ENCODE measurements around the gene CHST12. TPM values are rescaled to one million over a fixed set of nuclear protein-coding genes. Genes with fewer than 3 reads are reported as not detected.

CHST12 gene
- total and polyA plus RNA-seq, 2 donors (not counting 1 experiment from before 2014, with no cell fraction given): 25.4 to 27.1 TPM

GRCh38 chr7:2441430-2442058 is 38.1 kb downstream of the CHST12 start:
- TF ChIP-seq EZH2 (IDR thresholded peaks at IDR 0.05; ENCODE audit: borderline replicate concordance, insufficient read depth, low read depth, low read length, poor library complexity, severe bottlenecking) (no peak), CTCF (IDR thresholded peaks at IDR 0.05) (no peak)
- H3K9ac ChIP-seq (ENCODE audit: low read length): no peak overlapping the region
- H3K4me1 Mint-ChIP-seq: peaks cover 4% of the 10 kb centered on the region
- H3K27me3 Mint-ChIP-seq: no peaks in the 10 kb centered on the region
- DNase-seq (no peak), ATAC-seq (ENCODE audit: low read depth) (no peak)
- H3K27ac ChIP-seq (ENCODE audit: low read length in 2 of 2): no peak overlapping the region
- intact Hi-C loops (cut with micrococcal nuclease): no loop called here
- peak overlapping the region; percentile 37 for H3K27ac Mint-ChIP-seq
- no peak overlapping the region for H2AFZ ChIP-seq (ENCODE audit: insufficient read depth, low read depth, low read length, poor library complexity, severe bottlenecking)
- no peaks in the 10 kb centered on the region for H3K4me1 ChIP-seq (ENCODE audit: control insufficient read depth in 2 of 2, insufficient read depth in 2 of 2, low read length in 2 of 2)
- no peak overlapping the region for H3K4me3 ChIP-seq (ENCODE audit: control extremely low read depth in 1 of 5, extremely low read depth in 1 of 5, insufficient read depth in 1 of 5, low read depth in 2 of 5, low read length in 4 of 5)
- no peaks in the 10 kb centered on the region for H3K79me2 ChIP-seq (ENCODE audit: control insufficient read depth, insufficient read depth, low read length)
- H3K4me3 Mint-ChIP-seq: no peak overlapping the region
- POLR2A ChIA-PET: no interaction called here
- 100% methylated on average over 2 of the region's 5 CpGs for WGBS (ENCODE audit: insufficient coverage)
- no peak overlapping the region for H3K4me2 ChIP-seq (replicated peaks; ENCODE audit: low read depth, low read length, poor library complexity, severe bottlenecking)
- no peaks in the 10 kb centered on the region for H4K20me1 ChIP-seq (ENCODE audit: control insufficient read depth, insufficient read depth, low read length, poor library complexity, severe bottlenecking)
- CTCF ChIA-PET: interaction anchor here (2.4 kb wide), 1 partner anchor 10 kb away, joined by 7 read pairs; no protein-coding TSS in a partner anchor
- no peaks in the 10 kb centered on the region for H3K27me3 ChIP-seq (replicated peaks in 1 of 4; ENCODE audit: control extremely low read depth in 1 of 4, control insufficient read depth in 3 of 4, insufficient read depth in 4 of 4, low read length in 3 of 4)
- H3K9me3 ChIP-seq (ENCODE audit: control extremely low read depth in 1 of 3, control insufficient read depth in 2 of 3, insufficient read depth in 1 of 3, low read length in 2 of 3): no peaks in the 10 kb centered on the region
- no peaks in the 10 kb centered on the region for H3K9me3 Mint-ChIP-seq (ENCODE audit: insufficient read depth)
- peaks cover 0 to 8% of the 10 kb centered on the region in 2 experiments for H3K36me3 ChIP-seq (replicated peaks in 1 of 2; ENCODE audit: control extremely low read depth in 1 of 2, control insufficient read depth in 1 of 2, extremely low read depth in 1 of 2, insufficient read depth in 2 of 2, low read length in 1 of 2)

DNA sequence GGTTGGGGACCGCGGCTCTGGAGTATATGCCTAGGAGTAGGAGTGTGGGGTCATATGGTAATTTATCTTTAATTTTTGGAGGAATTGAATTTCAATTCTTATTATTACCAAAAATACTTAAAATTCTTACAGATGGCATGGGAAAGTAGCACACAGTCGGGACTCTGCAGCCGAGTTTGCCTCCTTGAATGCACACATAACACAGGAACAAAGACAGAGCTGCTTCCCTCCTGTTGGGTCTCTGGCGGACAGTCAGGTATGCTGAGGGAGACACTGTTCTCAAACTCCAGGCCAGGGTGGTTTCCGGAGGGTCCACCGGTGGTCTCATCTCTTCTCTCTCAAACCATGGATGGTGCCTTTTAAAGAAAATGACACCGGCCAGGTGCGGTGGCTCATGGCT is 40.1 kb downstream of the CHST12 start:
- H3K4me3 ChIP-seq (ENCODE audit: control extremely low read depth in 1 of 5, extremely low read depth in 1 of 5, insufficient read depth in 1 of 5, low read depth in 2 of 5, low read length in 4 of 5): no peak overlapping the region
- CTCF ChIA-PET: no interaction called here
- 97% methylated on average over 7 of the region's 9 CpGs for WGBS (ENCODE audit: insufficient coverage)
- Mint-ChIP-seq H3K9me3 (ENCODE audit: insufficient read depth) (no peaks in the 10 kb centered on the region), H3K4me3 (no peak overlapping the region), H3K27ac (no peak overlapping the region), H3K27me3 (no peaks in the 10 kb centered on the region), H3K4me1 (peaks cover 4% of the 10 kb centered on the region)
- H3K27ac ChIP-seq (ENCODE audit: low read length in 2 of 2): no peak overlapping the region
- H3K4me1 ChIP-seq (ENCODE audit: control insufficient read depth in 2 of 2, insufficient read depth in 2 of 2, low read length in 2 of 2): no peaks in the 10 kb centered on the region
- POLR2A ChIA-PET: no interaction called here
- no peak overlapping the region for H3K4me2 ChIP-seq (replicated peaks; ENCODE audit: low read depth, low read length, poor library complexity, severe bottlenecking)
- no peak for TF ChIP-seq EZH2 (IDR thresholded peaks at IDR 0.05; ENCODE audit: borderline replicate concordance, insufficient read depth, low read depth, low read length, poor library complexity, severe bottlenecking)
- no peak for TF ChIP-seq CTCF (IDR thresholded peaks at IDR 0.05)
- DNase-seq: no peak
- no peaks in the 10 kb centered on the region for H4K20me1 ChIP-seq (ENCODE audit: control insufficient read depth, insufficient read depth, low read length, poor library complexity, severe bottlenecking)
- no peak for ATAC-seq (ENCODE audit: low read depth)
- H3K9ac ChIP-seq (ENCODE audit: low read length): no peak overlapping the region
- H2AFZ ChIP-seq (ENCODE audit: insufficient read depth, low read depth, low read length, poor library complexity, severe bottlenecking): no peak overlapping the region
- intact Hi-C loops (cut with micrococcal nuclease): no loop called here
- H3K27me3 ChIP-seq (replicated peaks in 1 of 4; ENCODE audit: control extremely low read depth in 1 of 4, control insufficient read depth in 3 of 4, insufficient read depth in 4 of 4, low read length in 3 of 4): no peaks in the 10 kb centered on the region
- H3K79me2 ChIP-seq (ENCODE audit: control insufficient read depth, insufficient read depth, low read length): no peaks in the 10 kb centered on the region
- no peaks in the 10 kb centered on the region for H3K9me3 ChIP-seq (ENCODE audit: control extremely low read depth in 1 of 3, control insufficient read depth in 2 of 3, insufficient read depth in 1 of 3, low read length in 2 of 3)
- peaks cover 0 to 4% of the 10 kb centered on the region in 2 experiments for H3K36me3 ChIP-seq (replicated peaks in 1 of 2; ENCODE audit: control extremely low read depth in 1 of 2, control insufficient read depth in 1 of 2, extremely low read depth in 1 of 2, insufficient read depth in 2 of 2, low read length in 1 of 2)
